NCI-H2196 treated with DMSO at 0.1 percent for 48 hours (cell line): ENCODE data around the gene HJURP.

Experiments
- DNase-seq: peaks from one replicate; lab custom pipeline; 2025; ENCODE audit not compliant: unreplicated experiment; lab: John Stamatoyannopoulos, UW

Gene HJURP

GRCh38 chr2:233794128-233794658 is 60.1 kb downstream of the HJURP start:
- DNase-seq, result no peak

- no peak for DNase-seq
These were observed 60.7 kb downstream of the HJURP start for GRCh38 chr2:233793465-233794127.

- no peak for DNase-seq
These were observed 61.6 kb downstream of the HJURP start for GRCh38 chr2:233792720-233793119.

GRCh38 chr2:233791883-233792329 is 62.4 kb downstream of the HJURP start:
- no peak for DNase-seq

- no peak for DNase-seq
These were observed 63.0 kb downstream of the HJURP start for GRCh38 chr2:233791151-233791882.

GRCh38 chr2:233789554-233789953 is 64.8 kb downstream of the HJURP start:
- no peak for DNase-seq
